CD4-positive, CD25-positive, alpha-beta regulatory T cell (primary cell): ENCODE measurements around the gene MATR3. TPM values are rescaled to one million over a fixed set of nuclear protein-coding genes. Genes with fewer than 3 reads are reported as not detected.

Experiments used
- ATAC-seq, 2 donors: fragments of 150-1000 bp; cut with Tn5 transposase; one replicate each; pipeline ENCODE4 v1.10.0; 2021; ENCODE audit warnings: low read depth in 2 of 2, moderate number of reproducible peaks in 2 of 2, moderate library complexity in 1 of 2
- DNase-seq, 3 donors: peaks; one replicate each; pipeline versions ENCODE4 v3.0.0 to v3.0.0-alpha.2; 2012 to 2022; ENCODE audit warnings: mixed read lengths in 1 of 3
- H3K27ac ChIP-seq: one replicate; pipeline ENCODE4 v1.7.0; 2013; ENCODE audit warnings: mild to moderate bottlenecking, low read length; ENCODE audit not compliant: insufficient read depth, poor library complexity, severe bottlenecking
- H3K27me3 ChIP-seq: one replicate; pipeline ENCODE4 v1.7.0; 2013; ENCODE audit warnings: low read length; ENCODE audit not compliant: control insufficient read depth, insufficient read depth
- H3K36me3 ChIP-seq: one replicate; pipeline ENCODE4 v1.7.0; 2013; ENCODE audit warnings: mild to moderate bottlenecking, low read length, moderate library complexity; ENCODE audit not compliant: control insufficient read depth, insufficient read depth
- H3K4me1 ChIP-seq: 2 replicates; pipeline ENCODE4 v1.7.0; 2013; ENCODE audit warnings: mild to moderate bottlenecking, low read length; ENCODE audit not compliant: insufficient read depth, control insufficient read depth, poor library complexity, severe bottlenecking
- H3K4me3 ChIP-seq: one replicate; pipeline ENCODE4 v1.7.0; 2013; ENCODE audit warnings: low read depth, mild to moderate bottlenecking, low read length, moderate library complexity
- H3K9me3 ChIP-seq, 2 experiments: 1 replicate in 1 of 2; 2 replicates in 1 of 2; pipeline ENCODE4 v1.7.0; 2013; ENCODE audit warnings: low read length in 2 of 2, mild to moderate bottlenecking in 1 of 2, moderate library complexity in 1 of 2; ENCODE audit not compliant: control insufficient read depth in 2 of 2
- H3K27ac Mint-ChIP-seq, 3 donors: one replicate each; pipeline ENCODE4 v1.8.0; 2020 to 2022; ENCODE audit warnings: mild to moderate bottlenecking in 3 of 3, mixed read lengths in 3 of 3, moderate library complexity in 2 of 3
- H3K27me3 Mint-ChIP-seq: one replicate; pipeline ENCODE4 v1.8.0; 2022; ENCODE audit warnings: mild to moderate bottlenecking, mixed read lengths
- H3K36me3 Mint-ChIP-seq: one replicate; pipeline ENCODE4 v1.8.0; 2020; ENCODE audit warnings: mixed read lengths
- H3K4me1 Mint-ChIP-seq, 4 donors: one replicate each; pipeline ENCODE4 v1.8.0; 2020 to 2022; ENCODE audit warnings: mixed read lengths in 4 of 4, mild to moderate bottlenecking in 1 of 4
- H3K4me3 Mint-ChIP-seq, 4 donors: one replicate each; pipeline ENCODE4 v1.8.0; 2020 to 2022; ENCODE audit warnings: mild to moderate bottlenecking in 4 of 4, mixed read lengths in 4 of 4, moderate library complexity in 3 of 4
- H3K9me3 Mint-ChIP-seq, 7 donors: one replicate each; pipeline ENCODE4 v1.8.0; 2020 to 2022; ENCODE audit warnings: mixed read lengths in 7 of 7, mild to moderate bottlenecking in 3 of 7, moderate library complexity in 2 of 7
- polyA plus RNA-seq, 4 donors: library from polyadenylated mRNA; unstranded; fragments of 300-500 nt; fragmentation: Illumina TruSeq; gene quantifications; one replicate each; pipeline ENCODE4 v1.2.3, GENCODE V29; 2021
- total RNA-seq: library from RNA; stranded (reverse); gene quantifications from one replicate; pipeline ENCODE4 v1.2.3, GENCODE V29; 2022

The MATR3 gene
- total and polyA plus RNA-seq, 5 donors from 2014 or later, result 327 to 391 (median 376) TPM

DNA sequence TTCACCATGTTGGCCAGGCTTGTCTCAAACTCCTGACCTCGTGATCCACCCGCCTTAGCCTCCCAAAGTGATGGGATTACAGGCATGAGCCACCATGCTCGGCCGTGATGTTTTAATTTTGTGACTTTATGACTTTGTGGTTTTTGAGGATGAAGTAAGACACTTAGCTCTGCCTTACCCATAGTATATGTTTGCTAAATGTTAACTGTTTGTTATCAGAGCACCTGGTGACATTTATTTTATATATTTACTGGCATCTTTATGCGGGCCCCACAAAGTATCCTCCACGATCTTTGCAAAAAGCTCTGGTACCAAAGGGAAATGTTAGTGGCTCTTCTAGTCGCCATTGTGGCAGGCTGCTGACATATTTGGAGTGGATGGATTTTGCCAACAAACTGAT is 82.8 kb downstream of the MATR3 start:
- Histone ChIP-seq H3K27me3 (no peaks in the 10 kb centered on the region), H3K9me3 (no peaks in the 10 kb centered on the region), H3K36me3 (peaks cover 12% of the 10 kb centered on the region), H3K27ac (no peak overlapping the region), H3K4me3 (no peak overlapping the region), H3K4me1 (no peaks in the 10 kb centered on the region)
- Mint-ChIP-seq H3K9me3 (peaks cover 0 to 1% (median 0%) of the 10 kb centered on the region in 7 donors), H3K4me3 (no peak overlapping the region), H3K27me3 (no peaks in the 10 kb centered on the region), H3K27ac (no peak overlapping the region), H3K36me3 (peaks cover 18% of the 10 kb centered on the region), H3K4me1 (peaks cover 0 to 16% (median 4%) of the 10 kb centered on the region in 4 donors)
- DNase-seq (no peak), ATAC-seq (no peak)

DNA sequence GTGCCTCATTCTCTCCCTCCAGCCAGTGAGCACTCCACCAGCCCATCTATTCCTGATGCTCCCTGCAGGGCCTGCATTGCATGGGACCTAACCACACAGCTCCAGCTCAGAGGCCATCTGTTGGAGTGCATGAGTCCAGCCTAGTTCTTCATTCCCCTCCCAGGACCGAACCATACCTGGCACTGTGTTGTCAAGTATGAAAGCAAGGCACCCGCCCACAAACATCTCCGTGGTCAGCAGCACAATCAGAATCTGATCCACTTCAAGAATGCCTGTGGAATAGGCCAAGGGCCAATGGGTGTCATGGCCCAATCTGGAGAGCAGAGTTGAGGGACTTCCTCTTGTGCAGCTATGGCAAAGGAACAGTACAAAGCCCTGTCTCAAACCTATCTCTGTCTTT is 83.7 kb downstream of the MATR3 start:
- H3K27ac ChIP-seq, result no peak overlapping the region
- Mint-ChIP-seq H3K36me3 (peaks cover 12% of the 10 kb centered on the region), H3K9me3 (peaks cover 0 to 1% (median 0%) of the 10 kb centered on the region in 7 donors), H3K27ac (peak overlapping the region in 1 of 3 donors; percentile 74), H3K4me3 (no peak overlapping the region), H3K27me3 (no peaks in the 10 kb centered on the region), H3K4me1 (peaks cover 0 to 16% (median 3%) of the 10 kb centered on the region in 4 donors)
- H3K9me3 ChIP-seq, result no peaks in the 10 kb centered on the region
- H3K4me3 ChIP-seq, result no peak overlapping the region
- H3K27me3 ChIP-seq, result no peaks in the 10 kb centered on the region
- H3K4me1 ChIP-seq, result no peaks in the 10 kb centered on the region
- ATAC-seq (no peak), DNase-seq (no peak)
- peaks cover 4% of the 10 kb centered on the region for H3K36me3 ChIP-seq

DNA sequence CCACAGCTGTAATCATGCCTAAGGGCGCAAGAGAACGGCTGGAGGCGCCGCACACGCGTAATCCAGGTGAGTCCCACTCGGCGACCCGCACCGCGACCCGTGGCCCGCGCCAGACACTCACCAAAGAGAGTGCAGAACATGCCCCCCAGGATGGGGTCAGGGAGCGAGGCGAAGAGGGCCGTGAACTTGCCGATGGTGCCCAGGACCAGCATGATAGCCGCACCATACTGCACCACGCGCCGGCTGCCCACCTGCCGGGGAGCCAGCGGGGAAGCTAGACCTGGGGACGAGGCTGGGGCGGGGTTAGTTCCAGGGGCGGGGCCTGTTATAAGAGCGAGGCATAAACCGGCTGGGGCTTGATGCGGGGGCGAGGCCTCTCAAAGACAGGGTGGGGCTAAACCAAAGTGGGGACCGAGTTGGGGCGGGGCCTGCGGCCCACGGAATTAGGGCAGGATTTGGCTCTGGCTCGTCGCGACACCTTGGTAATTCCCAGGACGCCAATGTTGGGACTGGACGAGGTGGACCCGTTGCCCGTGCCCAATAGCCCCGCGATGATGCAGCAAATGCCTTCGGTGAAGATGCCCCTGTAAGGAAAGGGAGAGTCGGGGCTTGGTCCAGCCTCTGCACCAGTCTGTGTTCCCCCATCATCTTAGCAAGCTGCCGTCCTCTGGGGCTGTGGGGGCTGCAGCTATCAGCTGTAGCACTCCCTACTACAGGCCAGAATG is 84.7 kb downstream of the MATR3 start:
- Mint-ChIP-seq H3K36me3 (peaks cover 11% of the 10 kb centered on the region), H3K4me3 (peak overlapping the region in 1 of 4 donors; percentile 23), H3K9me3 (peaks cover 0 to 1% (median 0%) of the 10 kb centered on the region in 7 donors), H3K27me3 (no peaks in the 10 kb centered on the region), H3K4me1 (peaks cover 0 to 16% (median 3%) of the 10 kb centered on the region in 4 donors), H3K27ac (no peak overlapping the region)
- DNase-seq, result no peak
- H3K36me3 ChIP-seq, result peaks cover 4% of the 10 kb centered on the region
- no peak overlapping the region for H3K27ac ChIP-seq
- no peaks in the 10 kb centered on the region for H3K9me3 ChIP-seq
- no peak for ATAC-seq
- H3K4me3 ChIP-seq, result no peak overlapping the region
- H3K4me1 ChIP-seq, result no peaks in the 10 kb centered on the region
- no peaks in the 10 kb centered on the region for H3K27me3 ChIP-seq

DNA sequence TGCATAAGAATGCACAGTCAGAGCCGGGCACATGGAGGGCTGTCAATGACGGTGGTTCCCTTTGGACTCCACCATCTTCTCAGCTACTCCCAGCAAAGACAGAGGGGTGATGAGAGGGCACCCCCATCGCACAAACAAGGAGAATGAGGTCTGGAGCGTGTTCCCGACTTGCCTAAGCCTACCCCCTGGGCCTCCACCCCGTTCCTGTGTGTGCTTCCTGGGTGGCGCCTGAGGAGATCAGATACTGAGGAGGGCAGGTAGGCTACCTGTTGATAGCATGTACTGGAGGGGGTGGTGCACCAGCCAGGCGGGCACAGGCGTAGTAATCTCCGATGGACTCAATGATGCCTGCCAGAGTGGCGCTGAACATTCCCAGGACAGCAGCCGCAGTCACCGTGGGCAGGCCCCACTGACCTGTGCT is 85.4 kb downstream of the MATR3 start:
- H3K36me3 ChIP-seq, result no peaks in the 10 kb centered on the region
- ATAC-seq, result no peak
- DNase-seq, result no peak
- H3K36me3 Mint-ChIP-seq, result peaks cover 11% of the 10 kb centered on the region
- H3K4me3 Mint-ChIP-seq, result peak overlapping the region in 1 of 4 donors; percentile 23
- H3K4me3 ChIP-seq, result no peak overlapping the region
- H3K27me3 Mint-ChIP-seq, result no peaks in the 10 kb centered on the region
- H3K9me3 Mint-ChIP-seq, result peaks cover 0 to 1% (median 0%) of the 10 kb centered on the region in 7 donors
- no peaks in the 10 kb centered on the region for H3K4me1 ChIP-seq
- H3K27ac Mint-ChIP-seq, result peak overlapping the region; percentile 36 to 94 (median 57)
- H3K27ac ChIP-seq, result no peak overlapping the region
- H3K9me3 ChIP-seq, result no peaks in the 10 kb centered on the region
- H3K4me1 Mint-ChIP-seq, result peaks cover 0 to 20% (median 6%) of the 10 kb centered on the region in 4 donors
- no peaks in the 10 kb centered on the region for H3K27me3 ChIP-seq

DNA sequence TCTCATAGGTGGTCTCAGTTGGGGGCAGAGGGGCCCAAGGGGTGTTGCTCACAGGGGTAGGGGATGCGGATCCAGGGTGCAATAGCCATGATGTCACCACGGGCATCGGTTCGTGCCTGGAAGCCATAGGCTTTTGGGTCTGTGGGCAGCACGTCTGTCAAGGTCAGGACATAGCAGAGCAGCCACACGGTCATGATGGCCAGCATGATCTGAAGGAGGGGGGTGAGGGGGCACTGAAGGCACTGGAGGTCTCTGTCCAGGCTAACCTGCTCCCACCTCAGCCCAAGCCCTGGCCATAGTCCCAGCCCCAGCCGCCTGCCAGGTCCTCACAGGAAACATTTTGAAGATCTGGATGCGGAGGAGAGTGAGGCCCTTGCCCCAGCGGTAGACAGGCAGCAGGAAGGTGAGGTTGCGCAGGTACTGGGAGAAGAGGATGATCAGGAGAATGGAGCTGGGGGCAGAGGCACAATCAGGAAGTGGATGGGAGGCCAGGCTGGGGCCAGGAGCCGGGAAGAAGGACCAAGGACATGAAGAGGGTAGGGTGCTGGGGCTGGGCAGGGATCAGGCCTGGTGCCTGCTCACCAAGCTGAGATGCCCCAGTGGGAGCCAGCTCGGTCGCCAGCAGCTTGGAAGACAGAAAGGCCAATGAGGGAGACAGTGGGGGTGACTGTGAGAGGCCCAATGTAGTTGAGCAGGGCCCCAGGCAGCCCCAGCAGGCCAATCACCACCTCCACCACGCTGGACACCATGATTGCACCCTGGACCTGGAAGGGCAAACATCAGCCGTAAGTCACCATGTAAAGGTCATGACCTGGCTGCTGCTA is 86.3 kb downstream of the MATR3 start:
- H3K4me3 Mint-ChIP-seq, result no peak overlapping the region
- H3K4me1 Mint-ChIP-seq, result peaks cover 0 to 26% (median 12%) of the 10 kb centered on the region in 4 donors
- no peak for DNase-seq

More for the DNA sequence above, 86.3 kb downstream of the MATR3 start:
- peaks cover 6% of the 10 kb centered on the region for H3K4me1 ChIP-seq
- peaks cover 0 to 1% (median 0%) of the 10 kb centered on the region in 7 donors for H3K9me3 Mint-ChIP-seq
- no peak overlapping the region for H3K27ac ChIP-seq
- H3K9me3 ChIP-seq, result no peaks in the 10 kb centered on the region
- H3K27me3 ChIP-seq, result no peaks in the 10 kb centered on the region
- no peaks in the 10 kb centered on the region for H3K36me3 ChIP-seq
- H3K27ac Mint-ChIP-seq, result peak overlapping the region in 1 of 3 donors; percentile 57
- peaks cover 11% of the 10 kb centered on the region for H3K36me3 Mint-ChIP-seq
- H3K4me3 ChIP-seq, result no peak overlapping the region
- ATAC-seq, result no peak
- no peaks in the 10 kb centered on the region for H3K27me3 Mint-ChIP-seq

Other genes starting within 250 kb of the MATR3 start
- 12.3 TPM for gene SIL1, start 95.4 kb upstream of the MATR3 start, total RNA-seq
- 10 to 100 TPM in 3 of 4 donors, 1 to 10 TPM in 1; 9.8 to 12.3 (median 11.0) TPM for gene SIL1, start 95.4 kb upstream of the MATR3 start, polyA plus RNA-seq
- gene PAIP2, start 48.1 kb downstream of the MATR3 start, total RNA-seq, result 126 TPM
- 100 to 1,000 TPM; 335 to 426 (median 357) TPM for gene PAIP2, start 48.1 kb downstream of the MATR3 start, polyA plus RNA-seq
- not detected for gene SLC23A1, start 89.6 kb downstream of the MATR3 start, total RNA-seq
- gene SLC23A1, start 89.6 kb downstream of the MATR3 start, polyA plus RNA-seq, result under 1 TPM in 2 of 4 donors, not detected in 2; 0.09 to 0.13 TPM
- gene MZB1, start 96.2 kb downstream of the MATR3 start, total RNA-seq, result 2.2 TPM
- 1 to 10 TPM in 2 of 4 donors, under 1 TPM in 2; 0.39 to 1.7 (median 1.0) TPM for gene MZB1, start 96.2 kb downstream of the MATR3 start, polyA plus RNA-seq
- 1.2 TPM for gene PROB1, start 101.4 kb downstream of the MATR3 start, total RNA-seq
- under 1 TPM; 0.25 to 0.86 (median 0.59) TPM for gene PROB1, start 101.4 kb downstream of the MATR3 start, polyA plus RNA-seq
- 4.4 TPM for gene SPATA24, start 110.3 kb downstream of the MATR3 start, total RNA-seq
- gene SPATA24, start 110.3 kb downstream of the MATR3 start, polyA plus RNA-seq, result 1 to 10 TPM; 5.5 to 6.8 (median 6.1) TPM
- 8.2 TPM for gene DNAJC18, start 145.8 kb downstream of the MATR3 start, total RNA-seq
- 1 to 10 TPM; 4.0 to 9.0 (median 5.1) TPM for gene DNAJC18, start 145.8 kb downstream of the MATR3 start, polyA plus RNA-seq
- 0.64 TPM for gene ECSCR, start 169.0 kb downstream of the MATR3 start, total RNA-seq
- 1 to 10 TPM in 1 of 4 donors, under 1 TPM in 2, not detected in 1; 0.23 to 1.6 (median 0.92) TPM for gene ECSCR, start 169.0 kb downstream of the MATR3 start, polyA plus RNA-seq
- 0.54 TPM for gene SMIM33, start 177.3 kb downstream of the MATR3 start, total RNA-seq
- 1 to 10 TPM in 1 of 4 donors, under 1 TPM in 3; 0.08 to 1.9 (median 0.73) TPM for gene SMIM33, start 177.3 kb downstream of the MATR3 start, polyA plus RNA-seq
- 295 TPM for gene STING1, start 189.0 kb downstream of the MATR3 start, total RNA-seq
- 100 to 1,000 TPM; 131 to 177 (median 158) TPM for gene STING1, start 189.0 kb downstream of the MATR3 start, polyA plus RNA-seq